ENCODE measurements around the gene C1orf74. TPM values are rescaled to one million over a fixed set of nuclear protein-coding genes. Genes with fewer than 3 reads are reported as not detected.

C1orf74 gene
- total RNA-seq, 1 experiment from 2014 or later = 5.6 TPM

DNA sequence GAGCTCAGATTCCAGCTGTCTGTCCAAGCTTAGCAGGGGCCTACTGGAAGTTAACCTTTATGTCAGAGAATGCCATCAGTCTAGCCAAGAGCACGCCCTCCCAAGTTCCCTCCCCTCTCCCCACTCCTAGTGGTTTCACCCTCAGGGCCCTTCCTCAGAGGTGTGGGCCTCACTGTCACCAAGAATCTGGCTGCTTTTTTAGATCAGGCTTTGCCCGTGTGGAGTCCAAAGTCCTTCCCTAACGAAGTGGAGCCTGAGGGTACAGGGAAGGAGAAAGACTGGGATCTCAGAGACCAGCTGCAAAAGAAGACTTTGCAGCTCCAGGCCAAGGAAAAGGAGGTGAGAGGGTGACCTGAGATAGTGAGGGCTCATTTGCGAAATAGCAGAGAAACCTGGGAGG is 4.1 kb downstream of the C1orf74 start:
- H3K4me2 ChIP-seq (ENCODE audit: low read length) = no peak overlapping the region
- no peak overlapping the region for H3K9ac ChIP-seq (ENCODE audit: low read length)
- TF ChIP-seq SP1 (IDR thresholded peaks at IDR 0.05; ENCODE audit: low read depth) (no peak), ZFX (IDR thresholded peaks at IDR 0.05) (no peak), EGR1 (IDR thresholded peaks at IDR 0.05; ENCODE audit: low read depth) (no peak), SIN3A (IDR thresholded peaks at IDR 0.05; ENCODE audit: low read depth) (no peak), POLR2AphosphoS5 (IDR thresholded peaks at IDR 0.05; ENCODE audit: low read depth, low read length) (no peak), ZNF274 (IDR thresholded peaks at IDR 0.05; ENCODE audit: low read depth, low read length) (no peak), POLR2A (IDR thresholded peaks at IDR 0.05; ENCODE audit: borderline replicate concordance, extremely low read depth, insufficient read depth, insufficient read length) (no peak), CEBPB (IDR thresholded peaks at IDR 0.05; ENCODE audit: low read depth) (no peak), SRF (IDR thresholded peaks at IDR 0.05; ENCODE audit: low read depth) (no peak)
- TF ChIP-seq, protein P1, sequence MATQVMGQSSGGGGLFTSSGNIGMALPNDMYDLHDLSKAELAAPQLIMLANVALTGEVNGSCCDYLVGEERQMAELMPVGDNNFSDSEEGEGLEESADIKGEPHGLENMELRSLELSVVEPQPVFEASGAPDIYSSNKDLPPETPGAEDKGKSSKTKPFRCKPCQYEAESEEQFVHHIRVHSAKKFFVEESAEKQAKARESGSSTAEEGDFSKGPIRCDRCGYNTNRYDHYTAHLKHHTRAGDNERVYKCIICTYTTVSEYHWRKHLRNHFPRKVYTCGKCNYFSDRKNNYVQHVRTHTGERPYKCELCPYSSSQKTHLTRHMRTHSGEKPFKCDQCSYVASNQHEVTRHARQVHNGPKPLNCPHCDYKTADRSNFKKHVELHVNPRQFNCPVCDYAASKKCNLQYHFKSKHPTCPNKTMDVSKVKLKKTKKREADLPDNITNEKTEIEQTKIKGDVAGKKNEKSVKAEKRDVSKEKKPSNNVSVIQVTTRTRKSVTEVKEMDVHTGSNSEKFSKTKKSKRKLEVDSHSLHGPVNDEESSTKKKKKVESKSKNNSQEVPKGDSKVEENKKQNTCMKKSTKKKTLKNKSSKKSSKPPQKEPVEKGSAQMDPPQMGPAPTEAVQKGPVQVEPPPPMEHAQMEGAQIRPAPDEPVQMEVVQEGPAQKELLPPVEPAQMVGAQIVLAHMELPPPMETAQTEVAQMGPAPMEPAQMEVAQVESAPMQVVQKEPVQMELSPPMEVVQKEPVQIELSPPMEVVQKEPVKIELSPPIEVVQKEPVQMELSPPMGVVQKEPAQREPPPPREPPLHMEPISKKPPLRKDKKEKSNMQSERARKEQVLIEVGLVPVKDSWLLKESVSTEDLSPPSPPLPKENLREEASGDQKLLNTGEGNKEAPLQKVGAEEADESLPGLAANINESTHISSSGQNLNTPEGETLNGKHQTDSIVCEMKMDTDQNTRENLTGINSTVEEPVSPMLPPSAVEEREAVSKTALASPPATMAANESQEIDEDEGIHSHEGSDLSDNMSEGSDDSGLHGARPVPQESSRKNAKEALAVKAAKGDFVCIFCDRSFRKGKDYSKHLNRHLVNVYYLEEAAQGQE (IDR thresholded peaks at IDR 0.05; ENCODE audit: low read depth) = no peak
- no peak overlapping the region for H3K27ac ChIP-seq (ENCODE audit: low read depth, low read length)
- no peaks in the 10 kb centered on the region for H3K9me2 ChIP-seq (ENCODE audit: insufficient read depth)
- POLR2A ChIA-PET = no interaction called here
- H3K4me3 ChIP-seq (replicated peaks in 1 of 2; ENCODE audit: low read depth in 1 of 2, low read length in 2 of 2) = no peak overlapping the region
- H2AFZ ChIP-seq (ENCODE audit: low read depth, low read length, poor library complexity, severe bottlenecking) = no peak overlapping the region
- H3K27me3 ChIP-seq (ENCODE audit: insufficient read depth, low read length) = no peaks in the 10 kb centered on the region
- H3K36me3 ChIP-seq (ENCODE audit: control insufficient read depth in 1 of 2, insufficient read depth in 2 of 2, low read length in 2 of 2) = no peaks in the 10 kb centered on the region
- BruUV-seq (replicated peaks) = no TSS peak
- DNase-seq (ENCODE audit: low read depth, low spot score) = no peak
- RAD21 ChIA-PET (ENCODE audit: low non-redundant PET in 1 of 2, low total read pairs in 2 of 2, uncharacterized antibody in 2 of 2, unreplicated experiment in 2 of 2) = no interaction called here
- no peaks in the 10 kb centered on the region for H4K20me1 ChIP-seq (ENCODE audit: insufficient read depth)
- peaks cover 18% of the 10 kb centered on the region for H3K79me2 ChIP-seq (ENCODE audit: insufficient read depth, low read length)
- ATAC-seq = no peak
- CTCF ChIA-PET = no interaction called here
- intact Hi-C loops (cut with micrococcal nuclease) = no loop called here
- peaks cover 5 to 14% of the 10 kb centered on the region in 2 experiments for H3K4me1 ChIP-seq (ENCODE audit: control insufficient read depth in 1 of 2, insufficient read depth in 2 of 2, low read length in 2 of 2)
- no peaks in the 10 kb centered on the region for H3K9me3 ChIP-seq (ENCODE audit: control insufficient read depth in 1 of 2, insufficient read depth in 1 of 2, low read depth in 1 of 2, low read length in 2 of 2)
